Midbrain (tissue), 1 donor: ENCODE results near the gene NRL.

Source experiments
- DNase-seq: peaks from one replicate; lab custom pipeline; 2025; lab: John Stamatoyannopoulos, UW

Gene NRL

GRCh38 chr14:24065408-24065807 is 49.3 kb downstream of the NRL start:
- DNase-seq = no peak

GRCh38 chr14:24064856-24065255 is 49.9 kb downstream of the NRL start:
- DNase-seq = no peak

- no peak for DNase-seq
Observed at GRCh38 chr14:24064091-24064795, 50.5 kb downstream of the NRL start.

GRCh38 chr14:24063263-24063836 is 51.4 kb downstream of the NRL start:
- DNase-seq = no peak

DNA sequence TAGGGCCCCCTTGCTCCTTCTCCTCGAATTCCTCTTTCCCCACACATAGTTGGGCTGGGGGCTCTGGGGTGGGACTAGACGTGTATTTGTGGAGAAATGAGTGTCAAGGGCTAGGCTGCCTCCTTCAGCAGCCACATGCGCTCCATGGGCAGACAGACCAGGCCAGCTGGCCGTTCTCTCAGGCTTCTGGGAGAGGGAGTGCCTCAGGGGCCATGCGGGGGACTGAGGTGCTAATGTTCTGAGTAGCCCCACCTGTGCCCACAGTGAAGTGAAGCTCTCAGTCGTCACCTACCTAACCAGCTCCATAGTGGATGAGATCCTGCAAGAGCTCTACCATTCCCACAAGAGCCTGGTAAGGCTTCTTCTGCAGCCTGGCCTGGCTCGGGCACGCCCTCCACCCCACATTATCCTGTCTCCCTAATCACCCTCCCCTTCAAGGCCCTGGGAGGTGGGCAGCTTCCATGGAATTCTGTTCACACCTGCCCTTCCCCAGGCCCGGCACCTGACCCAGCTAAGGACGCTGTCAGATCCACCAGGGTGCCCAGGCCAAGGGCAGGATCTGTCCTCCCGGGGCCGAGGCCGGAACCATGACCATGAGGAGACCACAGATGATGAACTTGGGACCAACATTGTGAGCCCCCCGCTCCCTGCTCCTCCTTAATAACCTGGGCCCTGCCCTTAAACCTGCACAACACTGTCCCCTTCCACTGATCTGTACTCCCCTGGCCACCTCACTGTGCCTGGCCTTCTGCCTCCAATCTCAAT is 52.4 kb downstream of the NRL start:
- DNase-seq = no peak

GRCh38 chr14:24060984-24061913 is 53.5 kb downstream of the NRL start:
- DNase-seq = no peak

DNA sequence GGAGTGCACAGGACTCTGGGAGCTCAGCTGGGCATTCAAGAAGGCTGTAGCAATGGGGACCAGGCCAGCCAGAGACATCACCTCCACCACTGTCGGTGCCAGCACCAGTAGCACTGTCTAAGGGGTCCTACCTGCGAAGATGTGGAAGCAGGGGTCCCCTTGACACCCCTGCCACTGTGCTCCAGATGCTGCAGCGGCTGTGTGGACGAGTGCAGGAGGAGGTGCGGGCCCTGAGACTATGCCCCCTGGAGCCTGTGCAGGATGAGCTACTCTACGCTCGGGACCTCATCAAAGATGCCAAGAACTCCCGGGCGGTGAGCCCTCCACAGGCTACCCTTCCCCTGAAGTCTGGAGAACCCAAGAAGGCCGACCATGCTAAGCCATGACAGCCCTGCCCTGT is 54.3 kb downstream of the NRL start:
- DNase-seq = no peak

DNA sequence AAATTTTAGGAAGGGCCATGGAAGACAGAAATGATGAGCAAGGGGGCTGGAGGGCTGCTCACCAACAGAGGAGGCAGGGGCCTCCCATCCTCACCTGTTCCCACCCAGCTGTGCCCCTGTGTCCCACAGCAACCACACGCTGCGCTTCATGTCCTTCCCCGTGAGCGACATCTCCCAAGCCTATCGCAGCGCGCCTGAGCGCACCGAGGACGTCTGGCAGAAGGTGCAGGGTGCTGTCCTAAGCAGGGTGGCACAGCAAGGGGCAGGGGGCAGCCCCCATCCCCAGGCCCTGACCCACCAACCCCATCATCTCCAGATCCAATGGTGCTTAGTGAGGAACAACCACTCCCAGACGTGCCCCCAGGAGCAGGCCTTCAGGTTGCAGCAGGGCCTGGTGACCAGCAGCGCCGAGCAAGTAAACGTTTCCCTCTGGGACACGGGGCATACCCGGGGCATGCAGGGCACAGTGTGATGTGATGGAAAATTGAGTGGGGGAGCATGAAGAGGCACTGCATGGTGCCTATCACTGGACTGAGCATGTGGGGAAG is 54.8 kb downstream of the NRL start:
- DNase-seq = no peak

GRCh38 chr14:24058951-24059475 is 55.7 kb downstream of the NRL start:
- no peak for DNase-seq

- DNase-seq = peak; percentile 88
Observed at GRCh38 chr14:24058260-24058950, 56.3 kb downstream of the NRL start.

GRCh38 chr14:24057867-24058259 is 56.9 kb downstream of the NRL start:
- DNase-seq = no peak

DNA sequence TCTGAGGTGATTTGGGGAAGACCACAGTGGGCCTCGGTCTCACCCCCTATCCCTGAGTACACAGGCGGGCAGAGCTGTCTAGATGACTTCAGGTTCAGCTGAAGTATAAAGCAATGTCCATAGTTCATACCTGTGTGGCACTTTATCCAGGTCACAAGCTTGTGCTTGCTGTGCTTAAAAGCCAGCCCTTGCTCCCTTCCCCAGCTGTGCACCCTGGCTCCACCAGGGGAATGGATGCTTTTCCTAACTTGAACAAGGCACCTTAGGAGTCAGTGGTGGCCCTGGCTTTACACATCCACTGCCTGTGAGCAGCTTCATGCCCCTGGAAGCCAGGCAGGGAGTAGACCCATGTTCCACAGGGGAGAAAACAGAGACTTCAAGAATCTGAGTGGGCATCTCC is 57.5 kb downstream of the NRL start:
- no peak for DNase-seq

DNA sequence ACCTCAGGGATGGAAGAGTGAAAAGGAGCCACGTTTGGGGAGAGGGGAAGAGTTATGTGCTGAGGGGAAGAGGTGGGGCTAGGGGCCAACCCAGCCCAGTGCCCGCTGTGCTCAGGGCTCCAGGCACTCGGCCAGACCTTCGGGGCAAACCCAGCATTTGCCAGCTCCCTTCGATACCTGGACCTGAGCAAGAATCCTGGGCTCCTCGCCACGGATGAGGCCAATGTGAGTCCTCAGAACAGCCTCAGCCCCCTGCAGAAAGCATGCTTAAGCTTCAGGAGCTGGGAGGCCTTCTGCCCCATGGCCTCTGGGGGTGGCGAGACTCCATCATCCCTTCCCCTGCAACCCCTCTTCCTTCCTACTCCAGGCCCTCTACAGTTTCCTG is 58.0 kb downstream of the NRL start:
- no peak for DNase-seq

DNA sequence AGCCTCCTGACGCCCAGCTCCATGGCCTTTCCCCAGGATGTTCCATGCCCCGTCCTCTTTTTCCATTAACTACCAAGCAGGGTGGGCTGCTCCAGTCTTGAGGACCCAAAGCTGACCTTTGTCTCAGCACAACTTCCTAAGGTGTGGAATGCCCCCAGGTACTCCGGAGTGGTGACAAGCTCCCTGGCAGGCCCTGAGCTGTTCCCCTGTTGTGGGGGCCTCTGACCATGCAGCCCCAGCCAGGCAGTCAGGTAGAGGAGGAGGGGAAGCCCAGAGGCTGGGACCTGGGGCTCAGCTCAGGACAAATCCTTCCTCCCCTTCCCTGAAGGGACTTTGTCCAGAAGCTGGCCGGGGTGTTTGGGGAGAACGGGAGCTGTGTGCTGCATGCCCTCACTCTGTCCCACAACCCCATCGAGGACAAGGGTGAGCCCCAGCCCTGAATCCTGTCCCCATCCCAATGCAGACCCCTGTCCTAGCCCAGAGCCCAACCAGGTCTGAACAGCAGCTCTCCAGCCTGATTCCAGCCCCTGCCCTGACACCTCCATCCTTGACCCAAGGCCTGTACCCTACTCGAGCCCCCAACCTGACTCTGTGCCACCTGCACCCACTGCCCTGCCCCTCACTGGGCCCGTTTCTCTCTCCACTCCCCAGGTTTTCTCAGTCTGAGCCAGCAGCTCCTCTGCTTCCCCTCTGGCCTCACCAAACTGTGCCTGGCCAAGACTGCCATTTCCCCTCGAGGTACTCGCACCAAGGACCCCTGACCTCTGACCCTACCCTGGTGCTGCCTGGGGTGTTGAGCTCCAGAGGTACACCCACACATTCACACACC is 58.6 kb downstream of the NRL start:
- no peak for DNase-seq

DNA sequence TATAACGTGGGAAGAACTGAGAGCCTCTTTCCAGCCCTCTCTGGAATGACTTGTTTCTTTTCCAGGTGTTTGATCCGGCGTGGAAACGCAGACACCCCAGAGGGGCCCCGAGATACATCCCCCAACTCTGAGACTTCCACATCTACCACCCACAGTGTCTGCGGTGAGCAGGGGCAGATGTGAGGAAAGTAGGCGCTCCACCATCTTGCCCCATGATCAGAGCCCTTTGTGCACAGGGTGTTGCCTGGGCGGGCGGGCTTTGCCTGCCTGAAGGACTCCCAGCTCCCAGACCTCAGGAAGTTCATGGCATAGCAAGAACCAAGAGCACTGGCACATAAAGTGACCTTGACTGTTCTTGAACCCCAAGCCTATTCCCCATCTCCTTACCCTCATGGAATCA is 60.1 kb downstream of the NRL start:
- DNase-seq = no peak

DNA sequence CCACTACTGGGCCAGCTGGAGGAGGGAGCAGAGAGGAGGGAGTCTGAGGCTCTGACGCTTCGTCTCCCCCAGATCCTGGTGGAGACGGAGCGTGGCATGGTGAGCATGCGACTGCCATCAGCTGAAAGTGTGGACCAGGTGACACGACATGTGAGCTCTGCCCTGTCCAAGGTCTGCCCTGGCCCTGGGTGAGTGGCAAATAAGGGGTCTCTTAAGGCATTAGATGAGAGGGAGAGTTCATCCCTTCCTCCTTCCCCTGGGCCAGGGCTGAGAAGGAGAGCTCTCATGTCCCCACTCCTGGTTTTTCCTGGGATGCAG is 60.5 kb downstream of the NRL start:
- DNase-seq = no peak

DNA sequence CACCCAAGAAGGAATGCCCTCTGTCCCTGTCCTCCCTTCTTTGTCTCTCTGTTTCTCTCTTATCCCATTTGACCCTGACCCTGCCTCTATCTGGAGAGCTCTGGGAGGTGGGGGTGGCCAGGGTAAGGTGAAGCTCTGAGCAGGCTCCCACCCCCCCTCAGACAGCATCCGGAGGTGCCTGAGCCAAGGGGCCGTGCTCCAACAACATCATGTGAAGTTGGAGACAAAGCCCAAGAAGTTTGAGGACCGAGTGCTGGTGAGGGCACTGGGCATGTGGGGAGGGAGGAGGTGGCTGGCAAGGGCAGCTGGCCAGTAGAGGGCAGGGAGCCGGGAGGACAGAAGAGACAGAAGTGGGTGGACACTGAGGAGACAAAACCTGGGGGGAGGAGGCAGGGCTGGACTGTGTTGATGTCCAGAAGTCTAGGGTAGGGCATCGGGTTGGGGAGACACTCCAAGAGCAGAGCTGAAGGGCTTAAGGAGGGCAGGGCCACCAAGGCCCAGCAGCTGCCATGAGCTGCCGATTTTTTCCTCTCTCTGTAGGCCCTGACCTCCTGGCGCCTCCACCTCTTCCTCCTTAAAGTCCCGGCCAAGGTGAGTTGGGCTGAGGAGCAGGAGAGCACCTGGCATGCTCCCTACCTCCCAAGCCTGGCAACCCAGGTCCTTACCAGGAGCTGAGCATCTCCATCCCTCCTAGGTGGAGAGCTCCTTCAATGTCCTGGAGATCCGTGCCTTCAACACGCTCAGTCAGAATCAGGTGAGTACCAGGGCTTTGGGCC is 61.0 kb downstream of the NRL start:
- no peak for DNase-seq

DNA sequence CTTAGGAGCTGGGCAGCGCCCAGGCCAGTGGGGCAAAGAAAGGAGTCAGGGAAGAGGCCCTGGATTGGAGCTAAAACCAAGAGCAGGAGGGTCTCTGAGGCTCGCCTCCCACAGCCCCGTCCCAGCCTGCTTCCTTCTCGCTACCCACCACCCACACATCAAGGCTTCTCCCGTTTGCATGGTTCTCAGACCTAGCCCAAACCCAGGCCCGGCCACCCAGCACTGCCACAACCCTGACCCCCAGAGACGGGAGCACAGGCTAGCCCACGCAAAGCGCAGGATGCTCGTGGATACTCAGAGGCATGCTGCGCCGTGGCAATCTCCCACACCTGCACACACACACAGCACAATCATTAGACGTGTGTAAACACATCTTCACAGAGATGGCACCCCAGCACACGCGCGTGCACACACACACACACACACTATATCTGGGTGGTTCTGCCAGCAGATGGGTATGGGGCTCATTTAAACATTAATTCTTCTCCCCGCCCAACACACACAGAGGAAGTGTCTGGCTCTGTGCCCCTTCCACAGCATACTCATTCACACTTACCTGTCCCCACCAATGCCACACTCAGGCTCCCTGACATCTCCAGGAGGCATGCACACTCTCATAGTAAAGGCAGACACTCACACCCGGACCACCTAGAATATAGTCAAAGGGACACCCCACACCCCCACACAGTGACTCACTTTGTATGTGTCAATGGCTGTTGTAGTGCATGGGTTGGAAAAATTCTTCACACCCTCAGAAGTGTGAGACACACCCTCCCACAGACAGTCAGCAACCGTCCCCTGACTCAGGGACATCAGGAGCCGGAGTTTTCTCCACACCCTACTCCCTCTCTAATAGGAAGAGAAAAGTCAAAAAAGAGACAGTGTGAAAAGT is 61.8 kb downstream of the NRL start:
- DNase-seq = no peak
